ENCODE measurements around the gene GALNS.

GRCh38 chr16:88888057-88888456 is 31.3 kb upstream of the GALNS start:
- TF ChIP-seq POLR2A (IDR thresholded peaks at IDR 0.05; ENCODE audit: low read length), result no peak
- TF ChIP-seq GATA1 (IDR thresholded peaks at IDR 0.05; ENCODE audit: low read depth, low read length), result no peak
